Loucy (cell line): ENCODE data around the gene ME3.

ENCODE experiments used
- H2AFZ ChIP-seq: fragments of 200-600 bp; sonication (generic); 2 replicates; pipeline ENCODE4 v1.6.0; 2016; ENCODE audit warnings: antibody characterized with exemption, mild to moderate bottlenecking, low read length, moderate library complexity
- H3F3A ChIP-seq: fragments of 200-600 bp; 2 replicates; pipeline ENCODE4 v1.6.0; 2016; ENCODE audit warnings: antibody characterized with exemption, low read depth, mild to moderate bottlenecking
- H3K27me3 ChIP-seq: fragments of 200-600 bp; sonication (generic); 2 replicates; pipeline ENCODE4 v1.6.1; 2014; ENCODE audit warnings: low read length, mild to moderate bottlenecking; ENCODE audit not compliant: insufficient read depth, poor library complexity, severe bottlenecking
- H3K36me3 ChIP-seq: fragments of 200-600 bp; sonication (generic); 2 replicates; pipeline ENCODE4 v1.6.1; 2016; ENCODE audit warnings: low read length; ENCODE audit not compliant: insufficient read depth
- H3K4me1 ChIP-seq: fragments of 200-600 bp; sonication (generic); 2 replicates; pipeline ENCODE4 v1.5.1; 2014; ENCODE audit warnings: low read length, mild to moderate bottlenecking; ENCODE audit not compliant: insufficient read depth, poor library complexity, severe bottlenecking
- H3K4me2 ChIP-seq: fragments of 200-600 bp; sonication (generic); 2 replicates; pipeline ENCODE4 v1.6.0; 2014; ENCODE audit warnings: antibody characterized with exemption, low read length, low read depth, mild to moderate bottlenecking; ENCODE audit not compliant: poor library complexity, severe bottlenecking
- H3K4me3 ChIP-seq: fragments of 200-600 bp; sonication (generic); 2 replicates; pipeline ENCODE4 v1.5.1; 2014; ENCODE audit warnings: low read length, mild to moderate bottlenecking, mixed read lengths; ENCODE audit not compliant: poor library complexity, severe bottlenecking
- H3K79me2 ChIP-seq: fragments of 200-600 bp; sonication (generic); 2 replicates; pipeline ENCODE4 v1.6.1; 2014; ENCODE audit warnings: low read length; ENCODE audit not compliant: insufficient read depth
- H3K9ac ChIP-seq: fragments of 200-600 bp; sonication (generic); 2 replicates; pipeline ENCODE4 v1.6.0; 2014; ENCODE audit warnings: mild to moderate bottlenecking, low read depth, low read length, moderate library complexity; ENCODE audit not compliant: poor library complexity, severe bottlenecking
- H3K9me2 ChIP-seq: fragments of 200-600 bp; sonication (generic); replicated peaks from 2 replicates; pipeline ENCODE4 v1.6.1; 2016; ENCODE audit warnings: low read depth, low read length, mixed read lengths
- H3K9me3 ChIP-seq: fragments of 200-600 bp; sonication (generic); 2 replicates; pipeline ENCODE4 v1.6.1; 2014; ENCODE audit warnings: mild to moderate bottlenecking, antibody characterized with exemption, low read length, low read depth; ENCODE audit not compliant: insufficient read depth
- H4K20me1 ChIP-seq: fragments of 200-600 bp; sonication (generic); 2 replicates; pipeline ENCODE4 v1.6.0; 2014; ENCODE audit warnings: antibody characterized with exemption, low read length, mild to moderate bottlenecking; ENCODE audit not compliant: insufficient read depth, poor library complexity, severe bottlenecking
- EZH2phosphoT487 ChIP-seq: fragments of 200-600 bp; IDR thresholded peaks from 2 replicates; pipeline ENCODE4 v1.6.1; 2018; ENCODE audit warnings: antibody characterized with exemption, mild to moderate bottlenecking, moderate library complexity, borderline replicate concordance
- TF ChIP-seq, protein P1 (sequence below): fragments of 200-600 bp; sonication (generic); conservative IDR thresholded peaks from 2 replicates; pipeline ENCODE4 v1.5.1; 2014; ENCODE audit warnings: mild to moderate bottlenecking, antibody characterized with exemption, low read length

ME3 gene

DNA sequence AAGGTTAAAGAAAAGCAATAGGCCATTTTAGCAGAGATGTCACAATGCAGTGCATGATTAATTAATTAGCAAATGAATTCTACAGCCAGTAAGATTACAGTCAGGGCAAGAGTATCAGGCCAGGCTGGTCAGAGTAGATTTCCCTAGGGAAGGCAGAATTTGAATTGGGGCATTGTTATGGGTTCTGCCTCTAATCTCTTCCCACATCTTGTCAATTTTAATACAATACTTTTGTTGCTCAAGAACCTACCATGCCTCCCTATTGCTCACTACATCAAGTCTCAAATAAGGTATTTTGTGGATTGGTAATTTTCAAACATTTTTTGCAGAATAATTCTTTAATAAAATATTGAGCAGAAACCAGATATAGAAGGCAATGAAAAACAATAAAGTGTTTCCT, 194.1 kb downstream of the ME3 start:
- Histone ChIP-seq H3F3A (no peaks in the 10 kb centered on the region; the same call in 1 of the 2 replicates), H3K9ac (no peak overlapping the region)

GRCh38 chr11:86477495-86478155, 194.8 kb downstream of the ME3 start:
- Histone ChIP-seq H4K20me1 (no peaks in the 10 kb centered on the region), H3K4me2 (peak overlapping the region; percentile 56), H2AFZ (no peak overlapping the region), H3K4me3 (peak overlapping the region; percentile 19), H3K9me2 (no peaks in the 10 kb centered on the region), H3K9me3 (no peaks in the 10 kb centered on the region), H3K4me1 (peaks cover 31% of the 10 kb centered on the region), H3K9ac (peak overlapping the region; percentile 40), H3K79me2 (no peaks in the 10 kb centered on the region), H3F3A (no peaks in the 10 kb centered on the region; the same call in 1 of the 2 replicates), H3K36me3 (no peaks in the 10 kb centered on the region), H3K27me3 (no peaks in the 10 kb centered on the region)
- TF ChIP-seq, protein P1, sequence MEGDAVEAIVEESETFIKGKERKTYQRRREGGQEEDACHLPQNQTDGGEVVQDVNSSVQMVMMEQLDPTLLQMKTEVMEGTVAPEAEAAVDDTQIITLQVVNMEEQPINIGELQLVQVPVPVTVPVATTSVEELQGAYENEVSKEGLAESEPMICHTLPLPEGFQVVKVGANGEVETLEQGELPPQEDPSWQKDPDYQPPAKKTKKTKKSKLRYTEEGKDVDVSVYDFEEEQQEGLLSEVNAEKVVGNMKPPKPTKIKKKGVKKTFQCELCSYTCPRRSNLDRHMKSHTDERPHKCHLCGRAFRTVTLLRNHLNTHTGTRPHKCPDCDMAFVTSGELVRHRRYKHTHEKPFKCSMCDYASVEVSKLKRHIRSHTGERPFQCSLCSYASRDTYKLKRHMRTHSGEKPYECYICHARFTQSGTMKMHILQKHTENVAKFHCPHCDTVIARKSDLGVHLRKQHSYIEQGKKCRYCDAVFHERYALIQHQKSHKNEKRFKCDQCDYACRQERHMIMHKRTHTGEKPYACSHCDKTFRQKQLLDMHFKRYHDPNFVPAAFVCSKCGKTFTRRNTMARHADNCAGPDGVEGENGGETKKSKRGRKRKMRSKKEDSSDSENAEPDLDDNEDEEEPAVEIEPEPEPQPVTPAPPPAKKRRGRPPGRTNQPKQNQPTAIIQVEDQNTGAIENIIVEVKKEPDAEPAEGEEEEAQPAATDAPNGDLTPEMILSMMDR: no peak
- no peak for TF ChIP-seq EZH2phosphoT487

More for the DNA sequence above, 194.1 kb downstream of the ME3 start:
- Histone ChIP-seq H3K9me3 (no peaks in the 10 kb centered on the region), H3K4me1 (peaks cover 31% of the 10 kb centered on the region), H3K79me2 (no peaks in the 10 kb centered on the region), H3K4me2 (peak overlapping the region; percentile 56), H2AFZ (no peak overlapping the region), H3K36me3 (no peaks in the 10 kb centered on the region), H3K4me3 (peak overlapping the region; percentile 19), H3K9me2 (no peaks in the 10 kb centered on the region), H4K20me1 (no peaks in the 10 kb centered on the region), H3K27me3 (no peaks in the 10 kb centered on the region)
- TF ChIP-seq, protein P1: no peak
- TF ChIP-seq EZH2phosphoT487: no peak

DNA sequence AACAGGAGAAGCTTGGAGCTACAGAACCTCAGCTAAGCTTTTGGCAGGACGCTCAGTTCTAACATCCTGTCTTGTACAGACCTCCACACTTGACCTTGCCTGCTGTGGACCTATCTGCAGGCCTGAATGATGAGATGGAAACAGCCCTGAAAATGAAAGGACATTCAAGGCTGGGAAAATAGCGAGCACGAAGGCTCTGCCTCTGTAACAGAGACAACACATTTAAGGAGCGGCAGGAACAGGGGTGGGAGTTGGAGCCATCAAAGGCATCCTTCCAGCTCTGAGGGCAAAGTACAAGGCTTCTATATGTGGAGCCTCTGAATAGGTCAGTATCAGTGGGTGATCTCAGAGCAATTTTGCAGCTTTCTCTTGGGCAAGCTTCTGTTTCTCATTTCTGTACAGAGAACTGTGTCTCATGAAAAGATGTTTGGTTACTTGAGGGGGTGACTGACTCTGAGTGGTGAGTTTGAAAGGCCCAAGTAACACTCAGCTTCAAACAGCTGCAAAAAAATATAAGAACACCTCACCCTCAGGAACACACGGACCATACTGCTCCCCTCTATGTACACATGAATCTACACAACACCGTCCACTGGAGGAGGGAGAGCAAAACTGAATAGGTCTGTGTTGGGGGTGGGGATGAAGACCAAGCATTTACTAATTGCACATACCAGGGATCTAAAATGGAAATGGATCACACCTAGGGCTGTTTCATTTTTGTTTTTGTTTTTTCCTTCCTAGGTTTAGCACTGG, 196.1 kb downstream of the ME3 start:
- Histone ChIP-seq H4K20me1 (no peaks in the 10 kb centered on the region), H3F3A (no peaks in the 10 kb centered on the region; the same call in 1 of the 2 replicates), H3K79me2 (no peaks in the 10 kb centered on the region), H3K9me2 (no peaks in the 10 kb centered on the region), H3K9me3 (no peaks in the 10 kb centered on the region), H3K27me3 (no peaks in the 10 kb centered on the region), H2AFZ (no peak overlapping the region), H3K9ac (no peak overlapping the region), H3K36me3 (no peaks in the 10 kb centered on the region), H3K4me2 (no peak overlapping the region), H3K4me3 (no peak overlapping the region), H3K4me1 (peaks cover 31% of the 10 kb centered on the region)
- TF ChIP-seq, protein P1: no peak
- TF ChIP-seq EZH2phosphoT487: no peak
